Embryonic facial prominence (tissue), 1 donor: ENCODE results near the gene CRIM1.

Source experiments
- DNase-seq: peaks from one replicate; pipeline ENCODE4 v3.0.0-alpha.2; 2016; ENCODE audit errors: extremely low spot score

The CRIM1 gene

GRCh38 chr2:36550006-36550405 is 194.4 kb downstream of the CRIM1 start:
- no peak for DNase-seq

- no peak for DNase-seq
Observed at GRCh38 chr2:36553683-36554082, 198.1 kb downstream of the CRIM1 start.

GRCh38 chr2:36554531-36554930 is 199.0 kb downstream of the CRIM1 start:
- no peak for DNase-seq

GRCh38 chr2:36555789-36556188 is 200.2 kb downstream of the CRIM1 start:
- no peak for DNase-seq

GRCh38 chr2:36556842-36557241 is 201.3 kb downstream of the CRIM1 start:
- DNase-seq: no peak

- DNase-seq: no peak
Observed at GRCh38 chr2:36559221-36559942, 203.8 kb downstream of the CRIM1 start.

- DNase-seq: no peak
Observed at GRCh38 chr2:36560726-36561125, 205.1 kb downstream of the CRIM1 start.

- DNase-seq: no peak
Observed at GRCh38 chr2:36561237-36561944, 205.8 kb downstream of the CRIM1 start.

- DNase-seq: no peak
Observed at GRCh38 chr2:36562240-36562639, 206.7 kb downstream of the CRIM1 start.

GRCh38 chr2:36562973-36563532 is 207.5 kb downstream of the CRIM1 start:
- DNase-seq: no peak

GRCh38 chr2:36564377-36564930 is 208.9 kb downstream of the CRIM1 start:
- DNase-seq: no peak

GRCh38 chr2:36565712-36566111 is 210.1 kb downstream of the CRIM1 start:
- no peak for DNase-seq

- no peak for DNase-seq
Observed at GRCh38 chr2:36566887-36567286, 211.3 kb downstream of the CRIM1 start.

GRCh38 chr2:36567711-36568408 is 212.3 kb downstream of the CRIM1 start:
- no peak for DNase-seq

- no peak for DNase-seq
Observed at GRCh38 chr2:36568516-36569246, 213.1 kb downstream of the CRIM1 start.

- no peak for DNase-seq
Observed at GRCh38 chr2:36569267-36569856, 213.8 kb downstream of the CRIM1 start.

GRCh38 chr2:36570416-36570815 is 214.8 kb downstream of the CRIM1 start:
- DNase-seq: no peak

- DNase-seq: no peak
Observed at GRCh38 chr2:36572054-36572718, 216.6 kb downstream of the CRIM1 start.

GRCh38 chr2:36572719-36573059 is 217.1 kb downstream of the CRIM1 start:
- no peak for DNase-seq

GRCh38 chr2:36573165-36573564 is 217.6 kb downstream of the CRIM1 start:
- no peak for DNase-seq

- DNase-seq: no peak
Observed at GRCh38 chr2:36574560-36574959, 219.0 kb downstream of the CRIM1 start.
